NCI-H69 (cell line): ENCODE data around the gene OPCML.

Experiments used
- DNase-seq: peaks from one replicate; lab custom pipeline; 2025; lab: John Stamatoyannopoulos, UW

The OPCML gene

DNA sequence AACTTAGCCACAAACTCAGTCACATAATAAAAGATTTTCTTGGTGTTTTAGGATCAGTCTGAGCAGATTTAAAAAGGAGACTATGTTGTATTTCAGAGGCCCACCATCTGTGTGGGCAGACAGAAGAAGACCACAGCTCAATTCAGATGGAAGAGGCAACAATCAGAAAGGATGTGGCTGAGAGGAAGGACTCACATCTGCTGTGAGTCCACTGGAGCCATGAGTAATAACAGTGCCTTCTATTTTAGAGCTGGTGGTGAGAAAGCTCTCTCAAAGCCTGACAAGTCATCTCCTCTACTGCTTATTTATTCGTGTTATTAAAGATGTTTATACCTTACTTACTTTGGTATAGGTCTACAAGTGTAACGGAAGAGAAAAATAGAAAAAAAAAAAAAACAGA is 357.2 kb downstream of the OPCML start:
- no peak for DNase-seq

GRCh38 chr11:133173810-133174412 is 358.4 kb downstream of the OPCML start:
- DNase-seq = no peak

- DNase-seq = no peak
These were observed 360.0 kb downstream of the OPCML start for GRCh38 chr11:133172349-133172748.

DNA sequence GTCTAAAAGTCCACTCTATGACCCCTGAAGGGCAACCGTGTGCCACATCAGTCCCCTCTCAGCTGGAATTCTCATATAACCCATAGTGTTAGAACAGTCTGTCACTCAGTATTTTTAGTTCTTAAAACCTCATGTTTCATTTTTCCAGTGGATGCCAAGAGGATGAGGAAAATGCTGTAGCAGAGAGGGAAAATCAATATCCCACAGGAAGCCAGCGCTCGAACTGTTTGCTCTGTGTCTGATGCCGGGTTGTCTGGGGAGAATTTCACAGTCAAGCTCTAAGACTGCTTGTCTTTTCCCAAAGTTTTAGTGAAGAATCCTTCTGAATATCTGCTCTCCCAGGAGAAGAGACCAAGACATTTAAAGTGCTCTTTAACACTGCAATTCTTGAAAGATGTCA is 360.9 kb downstream of the OPCML start:
- DNase-seq = no peak

GRCh38 chr11:133168016-133168415 is 364.3 kb downstream of the OPCML start:
- no peak for DNase-seq

- no peak for DNase-seq
These were observed 365.6 kb downstream of the OPCML start for GRCh38 chr11:133166662-133167061.

GRCh38 chr11:133164986-133165385 is 367.3 kb downstream of the OPCML start:
- no peak for DNase-seq

DNA sequence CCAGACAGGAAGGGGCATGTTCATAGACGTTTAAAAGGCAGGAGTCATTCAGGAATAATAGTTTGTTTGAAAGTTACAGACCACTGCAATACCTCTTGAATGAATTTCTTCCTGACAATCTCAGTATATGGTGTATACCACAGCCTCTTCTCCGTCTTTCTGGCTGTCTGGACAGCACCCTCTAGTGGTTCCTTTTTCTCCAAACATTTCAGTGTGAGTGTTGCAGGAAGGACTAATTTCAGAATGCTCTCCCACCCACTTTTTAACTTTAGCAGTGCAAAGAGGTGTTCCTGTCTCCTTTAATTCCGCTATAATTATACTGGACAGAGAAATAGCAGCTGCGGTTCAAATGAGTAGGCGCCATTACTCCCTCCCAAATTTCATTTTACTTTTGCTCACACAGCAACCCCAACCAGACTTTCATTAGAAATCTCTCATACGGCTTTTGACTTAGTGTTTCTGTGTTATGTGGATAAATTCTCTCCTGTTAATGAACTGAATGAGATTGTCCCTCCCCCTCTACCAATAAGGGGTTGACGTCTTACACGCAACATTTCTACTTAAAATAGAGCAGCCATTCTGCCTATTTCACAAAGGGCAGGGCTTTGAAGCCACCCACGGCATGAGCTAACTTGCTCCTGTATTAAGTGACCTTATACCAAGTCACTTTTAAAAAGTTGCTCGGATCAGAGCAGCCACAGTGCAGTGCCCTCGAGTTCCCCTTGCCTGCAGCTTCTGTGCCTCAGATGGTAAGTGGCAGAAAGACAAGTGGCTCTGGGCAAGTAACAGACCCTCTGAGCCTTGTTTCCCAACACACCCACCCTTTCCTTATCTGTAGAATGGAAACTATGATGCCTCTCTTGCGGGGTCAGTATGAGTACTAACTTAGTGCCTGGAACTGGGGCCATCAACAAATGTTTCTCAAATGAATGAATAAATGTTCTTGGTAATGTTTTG is 368.6 kb downstream of the OPCML start:
- peak; percentile 64 for DNase-seq

GRCh38 chr11:133162227-133162626 is 370.1 kb downstream of the OPCML start:
- DNase-seq = no peak

DNA sequence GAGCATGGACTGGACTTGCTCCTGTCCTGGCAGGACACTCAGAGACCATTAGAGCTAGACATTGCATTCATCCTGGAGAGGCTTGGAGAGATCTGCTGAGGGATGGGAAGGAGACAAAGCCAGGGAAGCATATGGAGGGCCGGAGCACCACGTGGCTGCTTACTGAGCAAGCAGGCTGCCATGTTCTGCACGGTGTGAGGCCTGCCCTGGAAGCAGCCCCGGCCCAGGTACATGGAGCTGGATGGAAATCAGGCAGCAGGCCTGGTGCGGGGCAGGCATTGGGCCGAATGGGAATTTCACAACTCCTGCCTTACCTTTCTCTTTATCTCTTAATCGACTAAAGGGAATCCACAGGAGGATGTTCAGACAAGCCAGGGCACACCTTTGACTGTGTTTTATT is 371.5 kb downstream of the OPCML start:
- no peak for DNase-seq

GRCh38 chr11:133156986-133157745 is 375.1 kb downstream of the OPCML start:
- peak; percentile 10 for DNase-seq

DNA sequence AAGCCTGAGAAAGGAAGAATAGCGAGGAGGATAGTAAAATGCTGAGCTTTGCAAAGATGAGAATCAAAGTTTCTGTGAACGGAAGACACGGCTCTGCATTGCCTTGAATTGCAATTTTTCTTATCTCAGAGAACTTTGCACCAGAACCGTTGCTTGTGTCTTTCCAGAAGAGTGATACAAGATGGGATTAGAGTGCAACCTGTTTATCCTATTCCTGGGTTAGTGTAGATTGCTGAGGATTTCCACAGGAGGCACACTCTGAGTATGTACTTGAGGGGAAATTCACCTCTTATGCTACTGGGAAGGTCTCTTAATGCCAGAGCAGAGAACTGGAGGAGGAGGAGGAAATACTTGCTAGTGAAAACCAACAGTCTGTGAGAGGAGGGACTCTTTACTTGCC is 377.5 kb downstream of the OPCML start:
- DNase-seq = no peak

DNA sequence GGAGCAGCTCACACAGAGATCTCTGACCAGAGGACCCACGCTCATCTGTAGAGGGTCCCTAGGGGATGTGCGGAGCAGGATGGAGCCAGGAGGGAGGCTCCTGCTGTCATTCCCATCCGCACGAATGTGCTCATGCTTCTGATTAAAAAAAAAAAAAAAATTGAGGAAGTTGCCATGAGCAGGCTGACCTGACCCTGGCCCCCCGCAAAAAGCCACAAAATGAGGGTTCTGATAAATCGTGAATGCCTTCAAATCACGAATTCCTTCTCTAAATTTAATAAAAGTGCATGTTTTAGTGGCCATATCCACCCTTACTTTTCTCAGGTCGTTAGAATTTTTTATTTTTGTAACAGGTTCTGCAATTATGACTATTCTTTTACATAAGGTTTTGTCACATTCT is 378.2 kb downstream of the OPCML start:
- DNase-seq = no peak

DNA sequence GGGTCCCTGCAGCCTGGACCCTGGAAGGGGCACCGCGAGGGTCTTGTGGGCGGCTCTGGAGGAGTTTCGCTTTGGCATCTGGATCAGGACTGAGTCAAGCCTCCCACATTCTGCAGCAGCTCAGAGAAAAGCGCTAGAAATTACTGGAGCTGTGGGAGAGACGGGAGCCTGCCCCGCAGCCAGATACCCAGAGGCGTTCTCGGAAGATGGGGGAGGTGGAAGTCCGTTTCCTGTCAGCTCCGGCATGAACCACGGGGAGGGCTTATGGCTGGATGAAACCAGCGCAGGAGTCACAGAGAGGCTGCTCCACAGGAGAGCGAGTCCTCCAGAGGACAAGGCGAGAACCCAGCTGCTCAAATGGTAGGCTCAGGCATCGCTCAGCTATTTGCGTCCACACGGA is 379.3 kb downstream of the OPCML start:
- peak; percentile 31 for DNase-seq

- DNase-seq = no peak
These were observed 382.6 kb downstream of the OPCML start for GRCh38 chr11:133149698-133150097.

GRCh38 chr11:133147625-133148024 is 384.7 kb downstream of the OPCML start:
- DNase-seq = no peak

- DNase-seq = no peak
These were observed 385.5 kb downstream of the OPCML start for GRCh38 chr11:133146697-133147306.

GRCh38 chr11:133137939-133138338 is 394.4 kb downstream of the OPCML start:
- DNase-seq = no peak

- DNase-seq = no peak
These were observed 395.0 kb downstream of the OPCML start for GRCh38 chr11:133137270-133137669.

- no peak for DNase-seq
These were observed 395.9 kb downstream of the OPCML start for GRCh38 chr11:133136376-133136775.

DNA sequence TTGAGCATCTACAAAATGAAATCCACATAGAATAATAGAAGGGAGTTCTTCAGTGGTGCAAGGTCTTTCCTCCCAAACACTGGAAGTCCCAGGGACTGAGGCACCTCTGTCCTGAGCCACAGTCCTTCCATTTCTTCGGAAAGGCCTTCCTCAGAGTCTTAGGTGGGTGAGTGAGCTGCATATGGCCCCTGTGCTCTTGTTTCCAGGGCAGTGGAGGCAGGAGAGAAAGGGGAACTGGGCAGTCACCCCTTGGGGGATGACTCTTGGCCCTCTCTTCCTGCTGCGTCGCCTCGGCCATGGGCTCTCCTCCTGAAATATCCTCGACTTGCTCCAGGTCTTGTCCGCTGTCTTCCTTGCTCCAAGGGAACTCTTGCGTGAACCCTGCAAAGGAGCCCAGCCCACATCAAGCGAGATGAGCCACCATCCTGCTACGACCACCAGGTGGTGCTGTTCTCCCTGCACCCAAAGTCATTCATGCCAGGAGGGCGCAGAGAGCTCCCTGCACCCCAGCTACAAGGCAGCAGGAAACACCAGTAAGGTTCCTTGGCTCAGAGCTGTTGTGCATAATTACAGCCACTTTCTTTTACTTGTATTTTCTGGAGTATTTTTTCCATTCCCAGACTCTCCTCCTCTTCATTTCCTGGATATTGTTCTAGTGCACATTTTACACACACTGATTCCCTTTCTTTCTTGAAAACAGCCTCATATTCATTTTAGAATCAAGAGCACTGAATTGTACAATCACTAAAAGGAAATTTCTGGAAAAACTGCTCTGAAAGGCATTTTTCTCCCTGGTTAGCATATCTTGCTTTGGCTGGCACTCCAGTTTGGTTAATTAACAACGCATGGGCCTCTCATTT is 397.8 kb downstream of the OPCML start:
- DNase-seq = peak; percentile 58
